ENCODE data around the gene NDUFB2. TPM values are rescaled to one million over a fixed set of nuclear protein-coding genes. Genes with fewer than 3 reads are reported as not detected.

NDUFB2 gene
- total and polyA plus RNA-seq, 9 of the 15 experiments (the other 6 are each of a cell fraction or from before 2014, with no cell fraction given) = 220 to 2,075 (median 320) TPM

DNA sequence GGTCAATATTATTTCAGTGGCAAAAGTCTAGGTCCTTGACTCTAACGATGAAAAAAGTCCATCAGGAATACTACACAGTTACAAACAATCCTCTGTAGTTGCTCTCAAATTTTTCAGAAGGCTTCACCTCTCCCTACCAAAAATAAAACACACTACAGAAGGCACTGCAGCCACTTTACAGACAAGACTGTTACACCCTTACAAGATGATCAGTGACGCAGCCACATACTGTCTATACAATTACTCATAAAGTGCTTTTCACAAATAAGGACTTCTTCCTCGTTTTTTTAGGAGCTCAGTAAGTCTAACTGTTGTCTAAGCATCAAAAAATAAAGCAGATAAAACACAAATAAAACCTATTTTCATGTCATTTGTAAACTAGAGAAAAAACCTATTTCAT is 27.1 kb downstream of the NDUFB2 start:
- CTCF ChIA-PET (ENCODE audit: low intra/inter-chr PET ratio) = no interaction called here
- 58% methylated on average over 3 of the region's 3 CpGs for WGBS (ENCODE audit: insufficient coverage, low coverage, missing lambda C conversion rate)
- intact Hi-C loops (cut with micrococcal nuclease) = no loop called here

More for the DNA sequence above, 27.1 kb downstream of the NDUFB2 start:
- ATAC-seq (no peak), FAIRE-seq (no peak), DNase-seq (ENCODE audit: extremely low read depth in 1 of 4, low spot score in 3 of 4) (no peak)
- Histone ChIP-seq H3K9me1 (ENCODE audit: control insufficient read depth, insufficient read depth, low read length) (no peaks in the 10 kb centered on the region), H2AFZ (ENCODE audit: low read depth, low read length) (no peak overlapping the region), H3K4me3 (no peak overlapping the region), H3K4me1 (replicated peaks in 1 of 2; ENCODE audit: control insufficient read depth in 2 of 2, insufficient read depth in 2 of 2, low read length in 2 of 2) (no peaks in the 10 kb centered on the region), H3K4me2 (ENCODE audit: insufficient read depth, low read length) (no peak overlapping the region), H3K27me3 (ENCODE audit: control insufficient read depth in 2 of 2, insufficient read depth in 2 of 2, low read length in 2 of 2) (no peaks in the 10 kb centered on the region), H3K36me3 (ENCODE audit: control insufficient read depth, insufficient read depth, low read length) (peaks cover 18% of the 10 kb centered on the region), H3K9ac (ENCODE audit: insufficient read depth in 1 of 2, low read depth in 2 of 2, low read length in 2 of 2) (no peak overlapping the region), H3K27ac (ENCODE audit: extremely low read depth, low read depth, low read length) (no peak overlapping the region), H3K79me2 (ENCODE audit: control insufficient read depth, insufficient read depth, low read length) (no peaks in the 10 kb centered on the region), H3K9me3 (replicated peaks; ENCODE audit: control insufficient read depth, insufficient read depth, low read depth, low read length) (no peaks in the 10 kb centered on the region), H4K20me1 (replicated peaks; ENCODE audit: control insufficient read depth, insufficient read depth, low read length) (no peaks in the 10 kb centered on the region)
- TF ChIP-seq EZH2 (IDR thresholded peaks at IDR 0.05; ENCODE audit: borderline replicate concordance, low read depth, low read length) (no peak), SAP30 (IDR thresholded peaks at IDR 0.05; ENCODE audit: borderline replicate concordance, insufficient read depth, low read depth, low read length, poor library complexity, severe bottlenecking) (no peak), ZNF140 (CRISPR knock-in tag; IDR thresholded peaks at IDR 0.05) (no peak), ZBTB26 (CRISPR knock-in tag; IDR thresholded peaks at IDR 0.05) (no peak), HNRNPH1 (optimal IDR thresholded peaks at IDR 0.05; ENCODE audit: low read depth, low read length) (no peak), PCBP1 (IDR thresholded peaks at IDR 0.05; ENCODE audit: low read depth, low read length, poor library complexity, severe bottlenecking) (no peak)
- TF ChIP-seq, protein P1, sequence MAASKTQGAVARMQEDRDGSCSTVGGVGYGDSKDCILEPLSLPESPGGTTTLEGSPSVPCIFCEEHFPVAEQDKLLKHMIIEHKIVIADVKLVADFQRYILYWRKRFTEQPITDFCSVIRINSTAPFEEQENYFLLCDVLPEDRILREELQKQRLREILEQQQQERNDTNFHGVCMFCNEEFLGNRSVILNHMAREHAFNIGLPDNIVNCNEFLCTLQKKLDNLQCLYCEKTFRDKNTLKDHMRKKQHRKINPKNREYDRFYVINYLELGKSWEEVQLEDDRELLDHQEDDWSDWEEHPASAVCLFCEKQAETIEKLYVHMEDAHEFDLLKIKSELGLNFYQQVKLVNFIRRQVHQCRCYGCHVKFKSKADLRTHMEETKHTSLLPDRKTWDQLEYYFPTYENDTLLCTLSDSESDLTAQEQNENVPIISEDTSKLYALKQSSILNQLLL (CRISPR knock-in tag; IDR thresholded peaks at IDR 0.05; ENCODE audit: borderline replicate concordance) = no peak
- in situ Hi-C loops (cut with MboI) = no loop called here
- no TSS peak for BruUV-seq (replicated peaks)
- POLR2A ChIA-PET = interaction anchor here (1.6 kb wide), 1 partner anchor 18 kb away, joined by 3 read pairs; no protein-coding TSS in a partner anchor

All from K562 (cell line).